HG03097 (cell line): ENCODE results near the gene SESN3.

ENCODE experiments used
- ATAC-seq: cut with Tn5 transposase; IDR thresholded peaks from one replicate; pipeline ENCODE4 v1.9.1; 2021; ENCODE audit not compliant: unreplicated experiment, low FRiP score

SESN3 gene

DNA sequence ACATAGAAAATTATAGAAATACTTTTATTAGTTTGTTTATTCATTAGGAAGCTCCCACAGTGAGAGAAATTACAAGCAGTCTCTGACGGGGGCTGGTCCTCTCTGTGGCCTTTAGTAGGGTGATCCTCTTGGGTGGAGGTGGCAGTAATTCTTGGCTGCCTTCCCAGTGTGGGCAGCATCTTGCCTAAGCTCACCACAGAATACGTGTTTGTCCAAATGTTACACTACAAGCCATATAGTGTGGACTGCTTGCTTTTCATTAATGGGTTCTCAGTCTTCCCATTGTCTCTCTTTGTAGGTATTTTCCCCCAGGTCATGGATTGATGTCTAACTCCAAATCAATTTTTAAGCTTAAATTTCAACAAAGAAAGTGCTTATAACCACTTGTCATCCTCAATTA is 98.0 kb downstream of the SESN3 start:
- ATAC-seq, result no peak

DNA sequence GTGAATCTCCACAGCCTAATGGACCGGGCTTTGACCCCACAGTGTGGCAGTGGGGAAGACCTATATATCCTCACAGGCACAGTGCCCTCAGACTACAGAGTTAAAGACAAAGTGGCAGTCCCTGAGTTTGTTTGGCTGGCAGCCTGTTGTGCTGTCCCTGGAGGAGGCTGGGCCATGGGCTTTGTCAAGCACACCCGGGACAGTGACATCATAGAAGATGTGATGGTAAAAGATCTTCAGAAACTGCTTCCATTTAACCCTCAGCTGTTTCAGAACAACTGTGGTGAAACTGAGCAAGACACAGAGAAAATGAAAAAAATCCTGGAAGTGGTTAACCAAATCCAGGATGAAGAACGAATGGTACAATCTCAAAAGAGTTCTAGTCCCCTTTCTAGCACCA is 102.4 kb downstream of the SESN3 start:
- ATAC-seq, result no peak

DNA sequence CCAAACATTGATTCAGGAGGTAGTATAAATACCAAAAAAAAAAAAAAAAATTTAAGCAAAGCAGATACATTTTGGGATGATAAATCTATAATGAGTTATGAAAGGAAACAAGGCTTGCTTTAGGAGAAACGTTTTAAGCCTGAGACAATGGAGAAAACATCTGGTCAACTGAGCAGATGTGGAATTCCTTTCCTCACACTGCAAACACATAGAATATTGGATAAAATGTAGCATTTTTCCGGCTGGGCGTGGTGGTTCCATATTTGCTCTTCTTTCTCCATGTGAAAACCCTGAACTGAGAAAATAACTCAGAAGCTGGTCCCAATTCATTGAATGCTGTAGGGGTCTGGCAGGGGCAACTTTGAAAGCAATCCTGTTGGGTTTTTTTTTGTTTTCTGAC is 107.4 kb downstream of the SESN3 start:
- ATAC-seq, result no peak

DNA sequence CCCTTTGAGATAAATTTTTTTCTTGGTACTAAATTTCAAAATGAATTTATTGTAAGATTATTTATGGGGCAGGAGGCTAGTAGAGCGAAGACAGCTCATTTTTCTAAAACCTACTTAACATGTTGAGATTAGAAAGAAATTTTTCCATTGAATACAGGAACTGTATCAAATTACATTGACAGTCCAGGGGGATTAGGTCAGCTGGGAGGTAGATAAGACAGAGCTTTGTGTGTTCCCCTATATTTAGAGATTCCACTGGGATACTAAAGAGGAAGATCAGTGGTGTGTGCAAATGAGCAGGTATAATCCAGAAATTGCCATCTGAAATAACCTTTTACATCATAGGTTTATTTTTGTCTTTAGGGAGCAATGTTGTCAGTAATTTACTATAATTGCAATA is 109.3 kb downstream of the SESN3 start:
- no peak for ATAC-seq

DNA sequence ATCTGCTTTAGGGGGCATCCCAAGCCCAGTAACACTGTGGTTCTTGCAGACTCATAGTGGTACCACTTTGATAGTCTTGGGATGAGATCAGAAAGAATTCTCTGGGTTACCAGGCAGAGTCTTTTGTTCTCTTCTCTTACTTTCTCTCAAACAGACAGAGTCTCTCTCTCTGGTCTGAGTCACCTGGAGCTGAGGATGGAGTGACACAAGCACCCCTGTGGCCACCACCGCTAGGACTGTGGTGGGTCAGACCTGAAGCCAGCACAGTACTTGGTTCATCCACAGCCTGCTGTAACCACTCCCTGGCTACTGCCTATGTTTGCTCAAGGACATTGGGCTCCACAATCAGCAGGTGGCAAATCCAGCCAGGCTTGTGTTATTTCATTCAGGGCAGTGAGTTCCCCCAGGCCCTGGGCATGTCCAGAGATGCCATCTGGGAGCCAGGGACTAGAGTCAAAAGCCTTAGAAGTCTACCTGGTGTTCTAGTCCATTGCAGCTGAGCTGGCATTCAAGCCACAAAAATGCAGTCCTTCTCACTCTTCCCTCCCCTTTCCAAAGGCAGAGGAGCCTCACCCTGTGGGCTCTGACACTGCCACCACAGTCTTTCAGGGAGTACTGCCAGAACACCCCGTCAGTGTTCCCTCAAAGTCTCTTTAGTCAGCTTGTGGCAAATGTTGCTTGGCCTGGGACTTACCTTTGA is 111.5 kb downstream of the SESN3 start:
- no peak for ATAC-seq

DNA sequence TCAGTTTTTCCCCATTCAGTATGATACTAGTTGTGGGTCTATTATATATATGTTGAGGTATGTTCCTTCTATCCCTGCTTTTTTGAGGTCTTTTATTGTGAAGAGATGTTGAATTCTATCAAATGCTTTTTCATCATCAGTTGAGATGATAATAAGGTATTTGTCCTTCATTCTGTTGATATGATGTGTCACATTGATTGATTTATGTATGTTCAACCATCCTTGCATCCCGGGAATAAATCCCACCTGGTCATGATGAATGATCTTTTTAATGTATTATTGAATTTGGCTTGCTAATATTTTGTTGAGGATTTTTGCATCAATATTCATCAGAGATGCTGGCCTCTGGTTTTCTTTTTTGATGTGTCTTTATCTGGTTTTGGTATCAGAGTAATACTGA is 115.4 kb downstream of the SESN3 start:
- no peak for ATAC-seq
